Testis (tissue), 3 donors: ENCODE results near the gene COLGALT1. TPM values are rescaled to one million over a fixed set of nuclear protein-coding genes. Genes with fewer than 3 reads are reported as not detected.
A peak's percentile ranks its signal among the peaks of the same experiment; 100 is the strongest.

Experiments used
- DNase-seq: peaks from one replicate; pipeline ENCODE4 v3.0.0-alpha.2; 2019
- H3K27ac ChIP-seq, 2 donors: fragments of 200-600 bp; sonication (generic); one replicate each; pipeline ENCODE4 v1.5.1; 2019
- H3K27me3 ChIP-seq: fragments of 200-600 bp; sonication (generic); one replicate; pipeline ENCODE4 v1.5.1; 2019
- H3K36me3 ChIP-seq: fragments of 200-600 bp; sonication (generic); one replicate; pipeline ENCODE4 v1.5.1; 2017; ENCODE audit warnings: low read depth; ENCODE audit errors: missing control alignments
- H3K4me1 ChIP-seq: fragments of 200-600 bp; sonication (generic); one replicate; pipeline ENCODE4 v1.5.1; 2019
- H3K4me3 ChIP-seq, 2 donors: fragments of 200-600 bp; sonication (generic); one replicate each; pipeline ENCODE4 v1.5.1; 2017 to 2019
- H3K9me3 ChIP-seq: fragments of 200-600 bp; sonication (generic); one replicate; pipeline ENCODE4 v1.5.1; 2017
- CTCF ChIP-seq, 3 experiments: fragments of 450-650 bp in 2 of 3; fragments of 200-600 bp in 1 of 3; sonication (generic) in 1 of 3; IDR thresholded peaks; one replicate each; pipeline ENCODE4 v1.5.1; 2016 to 2019; ENCODE audit warnings: antibody characterized with exemption in 3 of 3, mild to moderate bottlenecking in 2 of 3, moderate library complexity in 1 of 3
- POLR2A ChIP-seq: fragments of 450-650 bp; IDR thresholded peaks from one replicate; pipeline ENCODE4 v1.6.1; 2017; ENCODE audit warnings: antibody characterized with exemption, mild to moderate bottlenecking, moderate library complexity
- WGBS, 2 donors: methylation state at CpG; one replicate each; pipeline ENCODE4 v1.1.5; 2018; 5-methylcytosine and 5-hydroxymethylcytosine counted together
- intact Hi-C: fragments of 100-400 bp; cut with DNase I; formaldehyde crosslinking; loops from one replicate; pipeline ENCODE4 v1.15.1; 2023; ENCODE audit warnings: low total_unique reads
- polyA plus RNA-seq: library from polyadenylated mRNA; stranded (reverse); fragments of 350-450 nt; fragmentation: Illumina TruSeq; extraction: RNeasy Lipid Tissue Mini Kit (QIAGEN cat#74804); gene quantifications from one replicate; pipeline ENCODE4 v1.2.3, GENCODE V29; 2014; ENCODE audit warnings: low read depth, low replicate concordance; ENCODE audit not compliant: insufficient read depth
- total RNA-seq, 2 donors: library from RNA; depleted of rRNA; stranded (reverse); fragments of >200 nt; gene quantifications; one replicate each; pipeline ENCODE4 v1.2.3, GENCODE V29; 2016

The COLGALT1 gene
- total and polyA plus RNA-seq, 3 donors from 2014 or later, result 52.0 to 94.5 (median 70.3) TPM

- H3K27me3 ChIP-seq, result no peaks in the 10 kb centered on the region
- peak overlapping the region; percentile 69 to 89 for H3K27ac ChIP-seq
- intact Hi-C loops, result no loop called here
- peak overlapping the region; percentile 90 to 91 for H3K4me3 ChIP-seq
- WGBS, 2 donors, result 6 to 20% methylated on average over 6 to 46 of the region's 46 CpGs
- TF ChIP-seq CTCF (IDR thresholded peaks at IDR 0.05), result no peak
- TF ChIP-seq POLR2A, result no peak
- H3K36me3 ChIP-seq, result no peaks in the 10 kb centered on the region
- DNase-seq, result peak; percentile 67
- H3K9me3 ChIP-seq, result no peaks in the 10 kb centered on the region
- H3K4me1 ChIP-seq, result peaks cover 9% of the 10 kb centered on the region
Observed at GRCh38 chr19:17555929-17556813, 722 bp downstream of the COLGALT1 start.

- Histone ChIP-seq H3K27ac (no peak overlapping the region), H3K9me3 (no peaks in the 10 kb centered on the region), H3K36me3 (no peaks in the 10 kb centered on the region), H3K27me3 (no peaks in the 10 kb centered on the region), H3K4me1 (peaks cover 9% of the 10 kb centered on the region), H3K4me3 (no peak overlapping the region)
- DNase-seq, result no peak
- TF ChIP-seq POLR2A, result no peak
- TF ChIP-seq CTCF (IDR thresholded peaks at IDR 0.05), result no peak
- 65 to 84% methylated on average over 7 of the region's 7 CpGs for whole genome bisulfite sequencing, 2 donors
- intact Hi-C loops, result no loop called here
Observed at GRCh38 chr19:17556995-17557394, 1.5 kb downstream of the COLGALT1 start.

- DNase-seq, result no peak
- Histone ChIP-seq H3K4me1 (peaks cover 9% of the 10 kb centered on the region), H3K9me3 (no peaks in the 10 kb centered on the region), H3K36me3 (no peaks in the 10 kb centered on the region), H3K4me3 (no peak overlapping the region), H3K27me3 (no peaks in the 10 kb centered on the region), H3K27ac (no peak overlapping the region)
- intact Hi-C loops, result no loop called here
- 84 to 89% methylated on average over 9 of the region's 9 CpGs for WGBS, 2 donors
- TF ChIP-seq POLR2A (no peak), CTCF (IDR thresholded peaks at IDR 0.05) (no peak)
Observed at GRCh38 chr19:17557466-17557865, 2.0 kb downstream of the COLGALT1 start.

GRCh38 chr19:17560205-17560595 lies 4.8 kb downstream of the COLGALT1 start:
- H3K27ac ChIP-seq, result peak overlapping the region in 1 of 2 donors; percentile 0
- H3K4me3 ChIP-seq, result no peak overlapping the region
- H3K4me1 ChIP-seq, result peaks cover 1% of the 10 kb centered on the region
- no peaks in the 10 kb centered on the region for H3K27me3 ChIP-seq
- H3K9me3 ChIP-seq, result no peaks in the 10 kb centered on the region
- intact Hi-C loops, result no loop called here
- TF ChIP-seq POLR2A, result no peak
- TF ChIP-seq CTCF (IDR thresholded peaks at IDR 0.05), result no peak
- H3K36me3 ChIP-seq, result no peaks in the 10 kb centered on the region
- no peak for DNase-seq
- 87 to 91% methylated on average over 11 to 14 of the region's 14 CpGs for WGBS, 2 donors

GRCh38 chr19:17562097-17562496 lies 6.6 kb downstream of the COLGALT1 start:
- Histone ChIP-seq H3K4me1 (no peaks in the 10 kb centered on the region), H3K36me3 (no peaks in the 10 kb centered on the region), H3K27me3 (no peaks in the 10 kb centered on the region), H3K27ac (no peak overlapping the region), H3K4me3 (no peak overlapping the region), H3K9me3 (no peaks in the 10 kb centered on the region)
- WGBS, 2 donors, result 93 to 95% methylated on average over 4 of the region's 4 CpGs
- no peak for DNase-seq
- TF ChIP-seq CTCF (IDR thresholded peaks at IDR 0.05) (no peak), POLR2A (no peak)
- intact Hi-C loops, result no loop called here
